Measurements from ENCODE around the gene RBM15.

RBM15 gene

DNA sequence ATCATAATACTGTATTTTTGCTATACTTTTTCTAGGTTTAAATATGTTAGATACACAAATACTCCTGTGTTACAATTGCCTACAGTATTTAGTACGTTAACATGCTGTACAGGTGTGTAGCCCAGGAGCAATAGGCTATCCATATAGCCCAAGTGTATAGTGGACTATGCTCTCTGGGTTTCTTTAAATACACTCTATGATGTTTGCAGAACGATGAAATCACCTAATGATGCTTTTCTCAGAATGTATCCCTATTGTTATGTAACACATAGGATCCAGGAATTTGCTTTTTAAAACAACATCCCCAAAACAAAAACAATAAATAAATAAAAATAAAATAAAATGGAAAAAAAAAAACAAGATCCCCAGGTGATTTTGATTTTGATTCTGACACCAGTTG lies 18.1 kb upstream of the RBM15 start:
- DNase-seq (ENCODE audit: low spot score): no peak

DNA sequence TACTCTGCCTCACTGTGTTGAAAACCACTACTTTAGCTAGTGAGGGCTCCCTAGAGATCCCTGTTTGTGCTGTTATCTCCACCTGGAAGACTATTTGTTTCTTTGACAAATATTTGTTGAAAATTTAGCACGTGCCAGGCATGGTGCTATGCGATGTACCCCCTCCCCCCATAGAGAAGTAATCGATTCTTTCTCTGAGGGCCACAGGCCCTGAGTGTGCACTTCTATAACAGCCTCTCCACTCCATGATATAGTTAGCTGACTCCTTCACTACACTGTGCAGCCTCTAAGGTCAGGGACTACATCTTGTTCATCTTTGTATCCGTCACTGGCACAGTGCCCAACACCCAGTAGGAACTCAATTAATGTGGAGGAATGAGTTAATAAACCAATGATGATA lies 17.3 kb upstream of the RBM15 start:
- DNase-seq (ENCODE audit: low spot score): no peak

DNA sequence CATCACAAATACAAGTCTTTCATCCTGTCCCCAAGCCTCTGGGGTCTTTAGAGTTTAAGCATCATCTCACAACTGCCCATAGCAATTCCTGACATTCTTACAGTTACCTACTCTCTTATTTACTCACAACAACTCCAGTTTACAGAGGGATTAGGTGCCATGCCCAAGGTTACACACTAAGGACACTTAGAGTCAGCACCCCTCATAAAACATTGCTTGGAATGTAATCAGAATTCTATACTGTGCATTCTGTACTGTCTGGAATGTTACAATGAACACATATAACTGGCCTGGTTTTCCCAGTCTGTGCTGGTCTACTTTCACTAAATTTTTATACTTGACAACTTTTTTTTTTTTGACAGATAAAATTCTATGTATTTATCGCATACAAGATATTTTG lies 14.5 kb upstream of the RBM15 start:
- DNase-seq (ENCODE audit: low spot score): no peak

DNA sequence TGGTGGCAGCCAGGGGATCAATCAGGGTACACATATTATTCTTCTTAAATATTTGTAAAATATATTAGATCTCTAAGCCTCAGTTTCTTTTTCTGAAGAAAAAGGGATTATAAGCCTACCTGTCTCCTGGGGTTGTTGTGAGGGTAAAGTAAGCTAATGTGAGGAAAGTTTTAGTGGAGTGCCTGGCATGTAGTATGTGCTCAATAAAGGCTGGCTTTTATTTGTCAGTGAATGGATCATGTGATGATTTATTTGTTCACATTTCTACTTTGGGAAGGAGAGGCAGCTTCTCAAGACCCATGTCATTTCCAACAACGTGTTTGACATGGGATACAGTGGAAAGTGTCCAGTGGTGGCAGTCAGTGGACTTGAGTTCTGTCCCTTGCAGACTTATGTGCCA lies 12.4 kb upstream of the RBM15 start:
- DNase-seq (ENCODE audit: low spot score): no peak

DNA sequence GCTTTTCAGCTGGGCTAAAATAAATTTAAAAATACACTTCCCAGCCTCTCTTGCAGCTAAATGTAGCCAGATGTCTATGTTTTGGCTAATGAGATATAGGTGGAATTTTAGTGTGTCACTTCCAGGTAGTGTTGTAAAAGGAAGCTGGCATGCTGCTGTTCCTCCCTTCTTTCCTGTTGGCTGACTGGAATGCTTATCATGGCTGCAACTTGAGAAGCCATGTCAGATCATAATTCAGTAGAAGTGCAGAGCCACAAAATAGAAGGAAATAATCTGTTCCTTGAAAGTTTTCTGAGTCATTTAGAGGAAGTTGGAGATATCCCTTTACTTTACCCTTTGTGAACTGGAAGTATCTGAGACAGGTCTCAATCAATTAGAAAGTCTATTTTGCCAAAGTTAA lies 10.9 kb upstream of the RBM15 start:
- DNase-seq (ENCODE audit: low spot score): no peak

DNA sequence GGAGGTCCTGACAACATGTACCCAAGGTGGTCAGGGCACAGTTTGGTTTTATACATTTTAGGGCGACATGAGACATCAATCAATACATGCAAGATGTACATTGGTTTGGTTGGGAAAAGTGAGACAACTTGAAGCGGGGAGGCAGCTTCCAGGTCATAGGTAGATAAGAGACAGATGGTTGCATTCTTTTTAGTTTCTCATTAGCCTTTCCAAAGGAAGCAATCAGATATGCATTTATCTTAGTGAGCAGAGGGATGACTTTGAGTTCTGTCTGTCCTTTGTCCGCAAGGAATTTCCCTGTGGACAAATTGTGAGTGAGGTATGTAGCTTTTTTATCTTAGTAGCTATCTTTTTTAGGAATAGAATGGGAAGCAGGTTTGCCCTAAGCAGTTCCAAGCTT lies 10.5 kb upstream of the RBM15 start:
- no peak for DNase-seq (ENCODE audit: low spot score)

DNA sequence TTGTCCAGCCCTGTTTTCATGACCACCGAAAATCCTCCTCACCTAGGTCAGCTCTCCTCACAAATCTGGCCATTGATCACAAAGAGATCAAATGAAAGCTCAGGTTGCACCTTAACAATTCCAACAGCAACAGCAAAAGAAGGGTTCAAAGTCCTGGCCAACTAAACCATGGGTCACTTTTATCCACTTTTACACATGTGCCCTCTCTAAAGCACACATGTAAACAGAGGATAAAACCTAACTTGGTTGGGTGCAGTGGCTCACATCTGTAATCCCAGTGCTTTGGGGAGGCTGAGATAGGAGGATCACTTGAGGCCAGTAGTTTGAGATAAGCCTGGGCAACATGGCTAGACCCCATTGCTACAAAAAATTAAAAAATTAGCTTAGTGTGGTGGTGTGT lies 3.9 kb upstream of the RBM15 start:
- DNase-seq (ENCODE audit: low spot score): no peak

DNA sequence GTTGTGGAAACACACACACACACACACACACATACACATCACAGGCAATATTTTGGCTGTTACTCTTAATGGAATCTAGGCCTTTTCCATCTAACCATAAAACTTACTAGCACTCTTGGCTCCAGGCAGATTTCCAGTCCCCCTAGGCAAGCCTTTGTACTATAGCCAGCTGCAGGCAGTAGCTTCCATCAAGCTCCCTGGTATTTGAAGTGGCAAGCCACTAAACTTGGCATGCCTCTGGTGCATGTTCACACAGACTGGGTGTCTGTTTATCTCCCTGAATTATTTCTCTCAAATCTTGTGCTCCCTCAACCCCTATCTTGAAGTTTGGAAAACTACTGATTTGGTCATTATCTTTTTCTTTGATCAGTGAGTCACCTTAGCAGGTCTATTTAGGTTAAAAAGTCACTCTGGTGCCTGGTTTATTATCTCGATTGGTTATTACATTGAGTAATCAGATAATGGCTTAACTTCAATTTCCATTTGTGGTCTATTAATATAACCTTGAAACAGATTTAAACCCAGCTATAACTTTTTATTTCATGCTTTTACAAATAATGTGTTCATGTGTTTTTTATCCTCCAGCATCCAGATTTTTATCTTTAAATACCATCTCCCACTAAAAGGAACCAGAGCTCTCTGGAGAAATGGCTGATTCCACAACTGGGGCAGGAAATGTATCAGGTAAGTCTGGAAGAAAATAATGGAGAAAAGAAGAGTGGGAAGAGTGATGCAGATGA lies 2.7 kb upstream of the RBM15 start:
- no peak for DNase-seq (ENCODE audit: low spot score)

DNA sequence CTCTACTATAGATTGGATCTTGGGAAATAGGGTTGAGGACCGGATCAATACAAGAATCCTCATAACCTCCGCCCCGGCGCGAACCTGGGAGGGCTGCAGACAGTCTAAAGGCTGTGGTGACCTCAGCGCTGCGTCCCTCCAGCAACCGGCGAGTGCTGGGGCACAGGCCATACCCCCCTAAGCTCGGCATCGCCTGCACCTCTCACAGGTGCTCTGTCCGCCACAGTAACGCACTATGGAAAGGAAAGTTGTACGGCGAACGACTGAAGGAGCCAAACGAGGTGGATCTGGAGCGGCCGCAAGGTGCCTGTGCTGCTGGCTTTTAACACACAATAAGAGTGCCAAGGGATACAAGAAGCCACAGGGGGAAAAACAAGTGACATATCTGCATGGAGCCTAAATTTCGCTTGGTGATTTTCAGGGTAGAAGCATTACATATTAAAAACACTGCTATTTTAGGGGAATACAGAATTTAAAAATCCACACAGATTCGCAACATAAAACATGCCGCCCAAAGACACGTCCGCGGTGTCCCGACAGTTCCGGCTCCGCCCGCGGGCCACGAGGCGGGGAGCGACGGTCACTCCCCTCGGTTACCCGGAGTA lies 1.4 kb upstream of the RBM15 start:
- DNase-seq (ENCODE audit: low spot score): peak; percentile 69

DNA sequence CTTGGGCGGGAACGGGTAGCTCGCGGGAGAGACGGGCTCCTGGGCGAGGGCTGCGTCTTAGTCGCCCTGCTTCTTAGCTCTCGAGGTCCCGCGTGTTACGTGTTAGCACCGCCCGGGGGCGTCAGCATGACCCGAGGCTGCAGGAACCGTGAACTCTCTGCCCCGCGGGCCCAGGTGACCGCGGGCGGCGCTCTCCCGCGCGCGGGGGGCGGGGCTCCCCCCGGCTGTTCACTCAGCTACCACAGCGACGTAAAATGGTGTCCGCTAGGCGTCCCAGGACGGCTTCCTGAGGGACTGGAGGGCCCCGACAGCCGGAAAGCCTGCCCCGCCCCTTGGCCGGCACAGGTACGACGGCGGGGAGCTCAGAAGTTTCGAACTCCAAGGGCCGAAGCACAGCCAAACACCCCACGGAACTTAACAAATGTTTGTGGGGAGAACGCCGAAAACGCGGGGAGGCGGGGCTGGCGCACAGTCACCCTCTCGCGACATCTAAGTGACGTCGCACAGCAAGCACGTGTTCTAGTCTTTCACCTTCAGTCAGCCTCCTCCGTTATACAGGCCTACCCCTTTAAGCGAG lies 780 bp upstream of the RBM15 start:
- peak; percentile 97 for DNase-seq (ENCODE audit: low spot score)

DNA sequence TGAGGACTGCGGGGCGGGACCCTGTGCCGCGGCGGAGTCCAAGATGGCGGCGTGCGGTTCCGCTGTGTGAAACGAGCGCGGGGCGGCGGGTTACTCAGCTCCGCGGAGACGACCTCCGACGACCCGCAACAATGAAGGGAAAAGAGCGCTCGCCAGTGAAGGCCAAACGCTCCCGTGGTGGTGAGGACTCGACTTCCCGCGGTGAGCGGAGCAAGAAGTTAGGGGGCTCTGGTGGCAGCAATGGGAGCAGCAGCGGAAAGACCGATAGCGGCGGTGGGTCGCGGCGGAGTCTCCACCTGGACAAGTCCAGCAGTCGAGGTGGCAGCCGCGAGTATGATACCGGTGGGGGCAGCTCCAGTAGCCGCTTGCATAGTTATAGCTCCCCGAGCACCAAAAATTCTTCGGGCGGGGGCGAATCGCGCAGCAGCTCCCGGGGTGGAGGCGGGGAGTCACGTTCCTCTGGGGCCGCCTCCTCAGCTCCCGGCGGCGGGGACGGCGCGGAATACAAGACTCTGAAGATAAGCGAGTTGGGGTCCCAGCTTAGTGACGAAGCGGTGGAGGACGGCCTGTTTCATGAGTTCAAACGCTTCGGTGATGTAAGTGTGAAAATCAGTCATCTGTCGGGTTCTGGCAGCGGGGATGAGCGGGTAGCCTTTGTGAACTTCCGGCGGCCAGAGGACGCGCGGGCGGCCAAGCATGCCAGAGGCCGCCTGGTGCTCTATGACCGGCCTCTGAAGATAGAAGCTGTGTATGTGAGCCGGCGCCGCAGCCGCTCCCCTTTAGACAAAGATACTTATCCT lies 430 bp downstream of the RBM15 start:
- no peak for DNase-seq (ENCODE audit: low spot score)

DNA sequence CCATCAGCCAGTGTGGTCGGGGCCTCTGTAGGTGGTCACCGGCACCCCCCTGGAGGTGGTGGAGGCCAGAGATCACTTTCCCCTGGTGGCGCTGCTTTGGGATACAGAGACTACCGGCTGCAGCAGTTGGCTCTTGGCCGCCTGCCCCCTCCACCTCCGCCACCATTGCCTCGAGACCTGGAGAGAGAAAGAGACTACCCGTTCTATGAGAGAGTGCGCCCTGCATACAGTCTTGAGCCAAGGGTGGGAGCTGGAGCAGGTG lies 961 bp downstream of the RBM15 start:
- no peak for DNase-seq (ENCODE audit: low spot score)

DNA sequence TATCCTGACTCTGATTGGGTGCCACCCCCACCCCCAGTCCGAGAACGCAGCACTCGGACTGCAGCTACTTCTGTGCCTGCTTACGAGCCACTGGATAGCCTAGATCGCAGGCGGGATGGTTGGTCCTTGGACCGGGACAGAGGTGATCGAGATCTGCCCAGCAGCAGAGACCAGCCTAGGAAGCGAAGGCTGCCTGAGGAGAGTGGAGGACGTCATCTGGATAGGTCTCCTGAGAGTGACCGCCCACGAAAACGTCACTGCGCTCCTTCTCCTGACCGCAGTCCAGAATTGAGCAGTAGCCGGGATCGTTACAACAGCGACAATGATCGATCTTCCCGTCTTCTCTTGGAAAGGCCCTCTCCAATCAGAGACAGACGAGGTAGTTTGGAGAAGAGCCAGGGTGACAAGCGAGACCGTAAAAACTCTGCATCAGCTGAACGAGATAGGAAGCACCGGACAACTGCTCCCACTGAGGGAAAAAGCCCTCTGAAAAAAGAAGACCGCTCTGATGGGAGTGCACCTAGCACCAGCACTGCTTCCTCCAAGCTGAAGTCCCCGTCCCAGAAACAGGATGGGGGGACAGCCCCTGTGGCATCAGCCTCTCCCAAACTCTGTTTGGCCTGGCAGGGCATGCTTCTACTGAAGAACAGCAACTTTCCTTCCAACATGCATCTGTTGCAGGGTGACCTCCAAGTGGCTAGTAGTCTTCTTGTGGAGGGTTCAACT lies 2.1 kb downstream of the RBM15 start:
- DNase-seq (ENCODE audit: low spot score): no peak

DNA sequence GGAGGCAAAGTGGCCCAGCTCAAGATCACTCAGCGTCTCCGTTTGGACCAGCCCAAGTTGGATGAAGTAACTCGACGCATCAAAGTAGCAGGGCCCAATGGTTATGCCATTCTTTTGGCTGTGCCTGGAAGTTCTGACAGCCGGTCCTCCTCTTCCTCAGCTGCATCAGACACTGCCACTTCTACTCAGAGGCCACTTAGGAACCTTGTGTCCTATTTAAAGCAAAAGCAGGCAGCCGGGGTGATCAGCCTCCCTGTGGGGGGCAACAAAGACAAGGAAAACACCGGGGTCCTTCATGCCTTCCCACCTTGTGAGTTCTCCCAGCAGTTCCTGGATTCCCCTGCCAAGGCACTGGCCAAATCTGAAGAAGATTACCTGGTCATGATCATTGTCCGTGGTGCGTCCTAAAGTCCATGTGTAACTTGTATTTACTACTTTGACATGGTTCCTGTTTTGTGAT lies 2.7 kb downstream of the RBM15 start:
- DNase-seq (ENCODE audit: low spot score): no peak

DNA sequence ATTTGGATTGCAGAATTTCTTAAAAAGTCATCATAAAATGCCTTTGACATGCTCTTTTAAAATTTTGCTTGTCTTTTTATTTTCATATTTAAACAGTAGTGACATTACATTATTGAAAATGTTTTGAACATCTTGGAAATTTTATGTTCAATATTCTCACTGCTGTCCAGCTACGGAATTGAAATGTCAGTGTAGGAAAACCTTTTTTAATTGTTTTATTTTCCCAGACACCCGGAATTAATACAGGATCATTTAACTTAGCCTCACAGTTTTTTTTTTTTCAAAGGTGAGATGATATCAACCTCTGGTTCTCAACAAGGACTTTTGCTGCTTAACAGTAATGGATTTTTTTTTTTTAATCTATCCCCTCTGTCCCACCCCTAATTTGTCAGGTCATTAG lies 4.1 kb downstream of the RBM15 start:
- DNase-seq (ENCODE audit: low spot score): no peak

DNA sequence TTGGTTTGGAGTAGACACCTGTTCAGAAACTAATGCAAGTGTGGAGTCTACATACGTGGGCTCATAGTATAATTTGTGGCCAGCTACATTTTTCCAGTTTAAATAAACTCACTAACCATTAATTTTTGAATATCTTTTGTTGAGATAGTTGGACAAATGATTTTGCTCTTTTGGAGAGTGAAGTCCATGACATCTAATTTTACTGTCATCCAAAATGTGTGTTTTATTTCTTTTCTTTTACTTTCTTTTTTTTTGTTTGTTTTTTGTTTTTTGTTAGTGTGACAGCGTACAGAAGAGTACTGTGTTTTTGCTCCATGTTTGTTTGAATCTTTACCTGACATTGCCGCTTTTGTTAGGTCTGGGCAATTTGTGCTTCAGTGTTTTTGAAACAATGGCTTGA lies 5.0 kb downstream of the RBM15 start:
- DNase-seq (ENCODE audit: low spot score): no peak

DNA sequence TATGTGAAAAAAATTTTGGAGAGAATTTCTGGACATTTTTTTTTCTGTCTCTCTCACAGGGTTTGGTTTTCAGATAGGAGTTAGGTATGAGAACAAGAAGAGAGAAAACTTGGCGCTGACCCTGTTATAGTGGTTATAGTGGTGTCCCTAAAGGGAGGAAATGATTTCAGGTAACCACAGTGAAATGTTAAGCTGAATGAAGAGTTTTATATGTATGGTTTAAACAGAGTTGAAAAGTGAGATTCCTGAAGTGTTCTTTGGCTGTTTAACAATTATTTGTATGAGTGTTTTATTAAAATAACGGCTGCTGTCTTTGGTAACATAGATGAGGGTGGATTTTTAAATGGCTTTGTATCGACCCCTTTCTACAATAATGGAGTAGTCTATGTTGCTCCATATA lies 6.3 kb downstream of the RBM15 start:
- DNase-seq (ENCODE audit: low spot score): no peak

DNA sequence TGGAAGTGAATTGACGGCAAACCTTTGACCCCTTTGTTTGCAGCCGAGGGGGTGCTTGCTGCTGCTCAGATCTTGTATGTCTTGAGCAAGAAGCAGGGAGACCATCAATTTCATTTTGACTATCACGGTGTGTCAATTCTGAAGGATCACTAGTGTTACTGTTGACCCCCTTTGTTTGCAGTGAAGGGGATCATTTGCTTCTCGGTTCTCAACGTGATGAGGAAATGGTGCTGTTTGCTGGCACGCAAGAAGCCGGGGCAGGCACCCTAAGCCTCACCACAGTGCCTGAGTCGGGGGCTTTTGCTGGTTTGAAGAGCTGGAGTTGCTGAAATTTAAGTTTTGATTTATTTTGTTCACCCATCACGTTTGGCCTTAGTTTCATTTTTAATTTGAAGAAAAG lies 7.5 kb downstream of the RBM15 start:
- no peak for DNase-seq (ENCODE audit: low spot score)

DNA sequence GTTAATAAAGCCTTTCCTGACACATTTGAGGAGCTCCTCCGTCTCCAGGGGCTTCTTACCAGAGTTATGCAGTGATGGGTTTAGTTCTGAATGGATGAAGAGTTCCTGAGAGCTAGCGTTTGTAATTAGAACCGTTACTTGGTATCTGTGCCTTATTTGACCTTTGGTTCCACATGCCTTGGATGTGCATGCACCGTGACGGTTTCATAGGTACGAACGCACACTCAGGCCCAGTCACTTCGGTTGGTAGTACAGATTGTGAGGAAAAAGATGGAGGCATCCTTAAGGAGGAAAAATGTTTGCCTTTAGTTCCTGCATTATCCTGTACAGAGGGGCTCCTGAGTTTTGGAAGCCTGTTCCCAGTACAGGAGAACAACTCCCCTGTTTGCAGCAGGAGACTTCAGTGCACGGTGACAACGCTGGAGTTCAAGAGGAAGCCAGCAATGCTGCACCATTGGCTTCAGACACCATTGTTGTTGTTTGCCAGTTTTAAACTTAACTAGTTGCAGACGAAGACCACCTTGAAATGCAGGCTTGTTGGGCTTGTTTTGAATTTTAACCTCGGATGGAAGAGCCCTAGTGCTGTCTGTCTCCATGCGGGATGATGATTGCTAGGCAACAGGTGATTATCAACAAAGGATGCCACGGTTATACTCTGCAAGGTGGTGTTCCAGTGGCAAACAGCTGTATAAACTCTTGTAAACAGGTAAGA lies 8.2 kb downstream of the RBM15 start:
- DNase-seq (ENCODE audit: low spot score): no peak

DNA sequence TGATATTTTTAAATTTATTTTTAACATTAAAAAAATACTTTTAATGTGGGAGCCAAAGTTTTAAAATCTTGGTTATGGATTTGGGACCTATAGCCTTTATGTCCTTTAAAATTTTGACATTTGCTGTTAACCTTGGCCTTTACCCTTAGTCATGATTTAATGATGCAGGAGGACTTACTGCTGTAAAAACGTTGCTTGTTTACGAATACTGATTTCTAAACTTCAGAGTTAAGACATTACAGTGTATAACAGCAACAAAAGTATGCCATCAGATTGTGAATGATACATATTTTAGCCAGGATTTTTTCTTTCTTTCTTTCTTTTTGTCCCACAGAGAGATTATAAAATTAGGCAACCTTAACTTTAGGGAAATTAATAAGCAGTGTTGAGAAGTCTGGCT lies 8.9 kb downstream of the RBM15 start:
- no peak for DNase-seq (ENCODE audit: low spot score)

DNA sequence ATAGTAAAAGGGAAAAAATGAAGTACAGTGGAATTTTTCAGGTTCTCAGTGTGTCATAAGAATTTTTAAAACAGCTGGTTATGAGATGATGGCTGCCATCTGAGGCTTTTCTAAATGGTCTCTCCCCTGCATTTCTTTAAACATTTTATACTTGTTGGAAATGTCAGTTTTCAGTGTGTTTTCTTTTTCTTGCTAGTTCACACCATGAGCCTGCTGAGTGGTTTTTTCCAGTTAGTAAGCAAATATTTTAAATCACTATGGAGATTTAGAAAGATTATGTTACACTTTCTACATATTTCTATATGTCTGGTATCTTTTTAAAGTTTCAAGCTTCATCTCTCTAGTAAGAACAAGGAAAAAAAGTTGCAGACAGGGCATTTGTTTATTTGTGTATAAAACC lies 9.6 kb downstream of the RBM15 start:
- DNase-seq (ENCODE audit: low spot score): no peak

DNA sequence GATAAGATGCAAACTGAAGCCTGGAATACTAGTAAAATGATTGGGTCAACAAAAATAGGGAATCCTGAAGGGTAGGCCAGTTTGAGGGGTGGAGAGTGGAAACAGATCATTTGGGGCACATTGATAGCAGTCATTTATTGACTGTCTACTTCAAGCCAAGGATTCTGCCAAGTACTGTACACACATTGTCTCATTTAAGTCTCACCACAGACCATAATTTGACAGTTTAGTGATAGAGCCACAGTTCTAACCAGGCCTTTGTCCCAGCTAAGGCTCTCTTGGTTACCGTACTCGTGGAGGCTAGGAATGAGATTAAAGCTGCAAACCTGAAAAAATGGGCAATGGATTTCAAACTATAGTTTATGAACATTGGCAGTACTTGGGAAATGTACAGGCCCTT lies 11.2 kb downstream of the RBM15 start:
- DNase-seq (ENCODE audit: low spot score): no peak
